Suprapubic skin (tissue), 3 donors: ENCODE data around the gene PRRX2.

ENCODE experiments used
- EP300 ChIP-seq: sonication (generic); formaldehyde crosslinking; IDR thresholded peaks from one replicate; pipeline ENCODE4 v1.6.1; 2017; ENCODE audit warnings: antibody characterized with exemption
- TF ChIP-seq, protein P1 (sequence below), 2 donors: fragments of 200-600 bp in 1 of 2; fragments of 450-650 bp in 1 of 2; sonication (generic) in 1 of 2; IDR thresholded peaks; one replicate each; pipeline ENCODE4 v1.5.1; 2016 to 2019; ENCODE audit warnings: antibody characterized with exemption in 2 of 2, mild to moderate bottlenecking in 1 of 2, moderate library complexity in 1 of 2

DNA sequence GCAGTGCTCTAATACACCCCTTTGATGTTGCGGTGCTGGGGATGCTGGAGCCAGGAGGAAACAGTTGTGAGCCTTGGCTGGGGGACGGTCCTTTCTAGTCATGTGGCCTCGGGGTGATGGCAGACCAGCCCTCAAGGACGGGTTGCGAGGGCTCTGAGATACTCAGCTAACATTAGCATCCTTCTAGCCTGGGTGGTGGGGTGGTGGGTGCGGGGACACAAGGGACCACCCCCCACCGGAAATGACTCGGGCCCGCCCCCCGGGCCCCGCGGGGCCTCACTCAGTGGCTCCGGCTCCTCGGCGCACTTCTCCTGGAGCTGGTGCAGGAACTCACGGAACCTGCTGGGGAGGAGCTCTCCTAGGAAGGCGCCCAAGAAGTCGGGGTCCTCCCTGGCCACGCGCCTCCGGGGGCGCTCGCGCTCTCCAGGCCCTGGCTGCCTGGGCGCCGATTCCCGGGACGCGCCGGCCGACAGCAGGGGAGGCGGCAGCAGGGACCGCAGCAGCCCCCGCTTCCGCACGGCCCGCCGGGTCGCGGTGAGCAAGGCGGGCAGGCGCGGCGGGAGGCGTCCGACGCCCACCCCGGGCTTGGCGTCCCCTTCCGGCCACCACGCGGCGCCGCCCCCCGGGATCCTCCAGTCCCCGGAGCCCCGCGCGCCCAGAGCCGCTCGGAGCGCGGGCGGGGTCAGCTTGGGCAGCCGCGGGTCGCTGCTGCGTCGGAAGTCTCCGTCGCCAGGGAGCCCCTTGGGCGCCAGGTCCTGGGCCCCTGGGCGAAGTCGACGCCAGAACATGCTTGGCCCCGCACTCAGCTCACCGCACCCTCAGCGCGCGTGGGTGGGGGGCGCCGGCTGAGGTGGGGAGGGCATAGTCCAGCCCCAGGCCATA, 45.4 kb upstream of the PRRX2 start:
- TF ChIP-seq, protein P1, sequence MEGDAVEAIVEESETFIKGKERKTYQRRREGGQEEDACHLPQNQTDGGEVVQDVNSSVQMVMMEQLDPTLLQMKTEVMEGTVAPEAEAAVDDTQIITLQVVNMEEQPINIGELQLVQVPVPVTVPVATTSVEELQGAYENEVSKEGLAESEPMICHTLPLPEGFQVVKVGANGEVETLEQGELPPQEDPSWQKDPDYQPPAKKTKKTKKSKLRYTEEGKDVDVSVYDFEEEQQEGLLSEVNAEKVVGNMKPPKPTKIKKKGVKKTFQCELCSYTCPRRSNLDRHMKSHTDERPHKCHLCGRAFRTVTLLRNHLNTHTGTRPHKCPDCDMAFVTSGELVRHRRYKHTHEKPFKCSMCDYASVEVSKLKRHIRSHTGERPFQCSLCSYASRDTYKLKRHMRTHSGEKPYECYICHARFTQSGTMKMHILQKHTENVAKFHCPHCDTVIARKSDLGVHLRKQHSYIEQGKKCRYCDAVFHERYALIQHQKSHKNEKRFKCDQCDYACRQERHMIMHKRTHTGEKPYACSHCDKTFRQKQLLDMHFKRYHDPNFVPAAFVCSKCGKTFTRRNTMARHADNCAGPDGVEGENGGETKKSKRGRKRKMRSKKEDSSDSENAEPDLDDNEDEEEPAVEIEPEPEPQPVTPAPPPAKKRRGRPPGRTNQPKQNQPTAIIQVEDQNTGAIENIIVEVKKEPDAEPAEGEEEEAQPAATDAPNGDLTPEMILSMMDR (IDR thresholded peaks at IDR 0.05), result no peak
- no peak for TF ChIP-seq EP300
